Activated CD4-positive, alpha-beta T cell treated with anti-CD3 and anti-CD28 coated beads for 1 hour (primary cell): ENCODE data around the gene HHIP.

ENCODE experiments used
- DNase-seq: peaks from one replicate; pipeline ENCODE4 v3.0.0-alpha.2; 2020

The HHIP gene, protein sequence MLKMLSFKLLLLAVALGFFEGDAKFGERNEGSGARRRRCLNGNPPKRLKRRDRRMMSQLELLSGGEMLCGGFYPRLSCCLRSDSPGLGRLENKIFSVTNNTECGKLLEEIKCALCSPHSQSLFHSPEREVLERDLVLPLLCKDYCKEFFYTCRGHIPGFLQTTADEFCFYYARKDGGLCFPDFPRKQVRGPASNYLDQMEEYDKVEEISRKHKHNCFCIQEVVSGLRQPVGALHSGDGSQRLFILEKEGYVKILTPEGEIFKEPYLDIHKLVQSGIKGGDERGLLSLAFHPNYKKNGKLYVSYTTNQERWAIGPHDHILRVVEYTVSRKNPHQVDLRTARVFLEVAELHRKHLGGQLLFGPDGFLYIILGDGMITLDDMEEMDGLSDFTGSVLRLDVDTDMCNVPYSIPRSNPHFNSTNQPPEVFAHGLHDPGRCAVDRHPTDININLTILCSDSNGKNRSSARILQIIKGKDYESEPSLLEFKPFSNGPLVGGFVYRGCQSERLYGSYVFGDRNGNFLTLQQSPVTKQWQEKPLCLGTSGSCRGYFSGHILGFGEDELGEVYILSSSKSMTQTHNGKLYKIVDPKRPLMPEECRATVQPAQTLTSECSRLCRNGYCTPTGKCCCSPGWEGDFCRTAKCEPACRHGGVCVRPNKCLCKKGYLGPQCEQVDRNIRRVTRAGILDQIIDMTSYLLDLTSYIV

DNA sequence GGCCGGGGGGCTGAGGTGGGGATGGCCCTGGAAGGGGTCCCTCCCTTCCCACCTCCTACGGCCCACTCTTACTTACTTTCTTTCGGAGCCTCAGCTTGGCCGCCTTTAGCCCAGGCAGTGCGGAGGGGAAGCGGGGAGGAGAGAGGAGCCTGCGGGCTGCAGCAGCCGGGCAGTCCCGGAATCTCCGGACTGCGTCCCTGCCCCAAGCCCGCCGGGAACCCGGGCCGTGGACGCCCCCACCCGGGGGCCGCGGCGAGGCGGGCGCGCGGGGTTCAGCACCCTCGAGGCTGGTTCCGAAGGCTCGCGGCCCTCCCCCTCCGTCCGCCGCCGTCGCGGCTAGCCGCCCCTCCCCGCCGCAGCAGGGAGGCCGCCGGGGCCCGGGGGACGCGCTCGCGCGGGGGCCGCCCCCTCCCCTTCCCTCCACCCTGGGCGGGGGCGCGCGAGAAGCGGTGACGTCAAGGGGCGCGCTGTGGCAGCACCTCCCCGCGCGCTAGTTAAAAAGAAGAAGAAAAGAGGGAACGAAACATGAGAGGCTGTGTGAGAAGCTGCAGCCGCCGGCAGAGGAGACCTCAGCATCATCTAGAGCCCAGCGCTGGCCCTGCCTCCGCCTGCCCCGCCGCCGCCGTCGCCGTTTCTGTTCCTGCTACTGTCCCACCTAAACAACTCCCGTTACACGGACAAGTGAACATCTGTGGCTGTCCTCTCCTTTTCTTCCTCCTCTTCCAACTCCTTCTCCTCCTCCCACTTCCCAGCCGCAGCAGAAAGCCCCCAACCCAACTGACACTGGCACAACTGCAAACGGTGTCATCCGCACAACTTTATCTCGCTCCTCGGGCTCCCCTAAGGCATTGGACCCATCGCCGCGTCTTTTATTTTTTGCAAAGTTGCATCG, at the start of gene HHIP:
HHIP (plus strand) TSS at position 526 of the 892 bp plus-strand sequence. CDS start 520 bp downstream, outside the sequence.
- DNase-seq, result no peak

DNA sequence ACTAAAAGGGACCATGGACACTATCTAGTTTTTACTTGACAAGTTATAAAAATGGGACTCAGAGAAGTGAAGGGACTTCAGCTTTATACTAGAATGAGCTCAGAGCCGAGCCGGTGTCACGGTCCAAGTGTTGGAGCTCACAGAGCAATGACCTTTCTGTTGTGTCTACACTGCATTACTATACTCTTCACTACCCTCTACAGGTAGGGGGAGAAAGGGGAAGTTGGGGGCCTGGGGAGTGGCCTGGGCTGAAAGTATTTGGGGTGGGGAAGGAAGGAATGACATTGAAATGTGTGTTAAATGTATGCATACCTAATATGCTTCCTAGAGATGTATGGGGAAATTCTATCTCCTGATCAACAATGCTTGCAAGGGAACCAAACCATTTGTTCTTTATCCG, 48.8 kb upstream of the HHIP start:
- no peak for DNase-seq

DNA sequence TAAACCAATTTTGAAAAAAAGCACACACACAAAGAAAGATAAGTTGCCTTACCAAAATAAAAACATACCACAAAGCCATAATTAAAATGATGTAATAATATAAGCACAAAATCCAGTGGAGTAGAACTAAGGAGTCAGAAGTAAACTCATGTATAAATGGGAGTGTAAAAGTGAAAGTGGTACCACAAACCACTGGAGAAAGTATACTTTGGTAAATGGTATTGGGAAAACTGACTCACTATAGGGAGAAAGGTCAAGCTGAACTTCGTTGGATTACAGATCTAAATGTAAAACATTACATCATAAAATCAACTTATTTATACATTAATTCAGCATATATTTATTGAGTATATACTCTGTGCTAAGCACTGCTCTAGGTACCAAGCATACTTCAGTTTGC, 46.3 kb upstream of the HHIP start:
- no peak for DNase-seq

DNA sequence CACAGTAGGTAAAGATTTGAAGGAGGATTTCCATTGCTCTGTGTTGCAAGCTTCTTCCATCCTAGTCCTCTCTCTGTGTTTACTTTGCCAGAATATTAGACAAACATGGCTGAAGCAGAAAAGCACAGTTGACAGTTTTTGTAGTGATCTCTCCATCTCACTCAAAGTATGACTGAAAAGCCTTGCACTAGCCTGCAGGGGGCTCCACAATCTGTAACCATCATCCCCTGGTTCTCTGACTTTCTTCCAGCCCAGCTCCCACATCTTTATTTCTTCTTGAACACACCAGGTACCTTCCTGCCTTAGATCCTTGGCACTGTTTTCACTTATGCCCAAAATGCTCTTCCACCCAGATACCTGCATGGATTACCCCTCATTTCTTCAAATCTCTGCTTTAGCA, 34.1 kb upstream of the HHIP start:
- no peak for DNase-seq

DNA sequence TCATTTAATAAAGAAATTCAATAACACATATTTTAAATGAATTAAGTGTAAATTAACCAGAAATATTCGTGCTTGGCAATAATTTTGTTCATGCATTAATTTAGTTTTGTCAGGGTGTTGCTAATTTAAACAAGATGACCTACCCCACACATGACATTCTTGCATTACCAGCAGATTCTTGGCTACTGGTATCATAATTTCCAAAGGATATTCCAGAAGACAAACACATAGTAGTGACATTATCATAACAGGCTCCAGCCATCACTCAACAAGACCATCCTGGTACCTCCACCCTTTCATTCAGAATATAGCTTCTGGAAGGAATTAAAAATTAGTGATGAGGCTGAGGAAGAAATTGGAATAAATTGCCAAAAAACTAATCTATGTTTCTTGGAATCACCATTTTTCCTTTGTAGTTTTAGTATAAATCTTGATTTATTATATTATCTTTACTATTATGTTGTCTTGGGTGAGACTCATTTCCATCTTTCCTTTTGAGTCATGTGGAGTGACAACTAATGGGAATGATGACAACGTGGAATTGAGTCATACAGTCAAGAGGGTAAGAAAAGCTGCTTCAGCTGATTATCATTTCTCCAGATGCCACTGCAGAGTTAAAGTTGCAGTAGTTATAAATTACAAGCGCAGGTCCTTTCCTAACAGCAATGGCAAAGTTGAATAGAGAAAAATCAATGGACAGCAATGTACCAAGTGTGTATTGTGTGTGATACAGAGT, 30.9 kb upstream of the HHIP start:
- no peak for DNase-seq

DNA sequence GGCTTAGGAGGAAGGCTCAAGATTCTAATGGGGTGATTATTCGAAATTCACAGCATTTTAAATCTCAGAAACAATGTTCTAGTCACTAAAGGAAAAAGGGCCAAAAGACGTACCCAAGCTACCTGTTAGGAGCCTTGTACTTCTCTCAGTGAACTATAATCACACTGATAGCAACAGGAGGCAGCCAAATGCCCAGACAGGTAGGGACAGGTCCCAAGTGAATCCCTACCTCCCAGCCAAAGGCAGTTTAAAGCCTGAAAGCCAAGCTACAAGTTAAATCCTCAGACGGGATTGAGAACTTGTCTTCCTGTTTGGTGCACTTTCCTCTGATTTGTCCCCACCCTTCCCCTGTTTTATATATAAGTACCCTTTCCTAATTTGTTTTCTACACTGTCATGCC, 24.3 kb upstream of the HHIP start:
- DNase-seq, result no peak

DNA sequence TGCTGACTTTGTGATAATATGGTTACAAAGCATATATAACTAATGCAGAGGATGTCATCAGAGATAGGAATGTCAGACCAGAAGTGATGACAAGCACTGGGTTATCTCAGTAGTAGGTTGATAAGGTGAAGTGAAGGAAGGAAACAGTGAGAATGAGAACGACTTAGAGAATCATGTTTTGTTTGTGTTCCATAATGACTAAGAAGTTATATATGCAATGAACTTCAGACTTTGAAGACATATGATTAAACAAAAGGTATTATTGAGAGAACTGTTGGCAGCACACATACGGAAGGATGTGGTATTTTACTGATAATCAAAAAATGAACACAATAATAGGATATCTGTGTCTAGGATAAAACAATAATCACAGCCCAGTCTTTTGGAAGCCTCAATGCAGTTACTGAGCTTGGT, 18.3 kb upstream of the HHIP start:
- no peak for DNase-seq

DNA sequence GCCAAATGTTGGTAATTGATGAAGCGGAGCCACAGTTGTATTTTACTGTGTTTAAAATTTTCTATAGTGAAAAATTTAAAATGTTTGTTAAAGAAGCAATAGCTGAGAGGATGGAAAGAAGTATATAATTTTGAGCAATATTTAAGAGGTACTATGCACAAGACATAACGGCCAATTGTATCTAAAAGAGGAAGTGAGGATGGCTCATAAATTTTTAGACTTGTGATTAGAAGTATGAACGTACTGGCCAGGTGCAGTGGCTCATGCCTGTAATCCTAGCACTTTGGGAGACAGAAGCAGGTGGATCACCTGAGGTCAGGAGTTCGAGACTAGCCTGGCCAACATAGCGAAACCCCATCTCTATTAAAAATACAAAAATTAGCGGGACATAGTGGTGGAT, 12.7 kb upstream of the HHIP start:
- DNase-seq, result no peak

DNA sequence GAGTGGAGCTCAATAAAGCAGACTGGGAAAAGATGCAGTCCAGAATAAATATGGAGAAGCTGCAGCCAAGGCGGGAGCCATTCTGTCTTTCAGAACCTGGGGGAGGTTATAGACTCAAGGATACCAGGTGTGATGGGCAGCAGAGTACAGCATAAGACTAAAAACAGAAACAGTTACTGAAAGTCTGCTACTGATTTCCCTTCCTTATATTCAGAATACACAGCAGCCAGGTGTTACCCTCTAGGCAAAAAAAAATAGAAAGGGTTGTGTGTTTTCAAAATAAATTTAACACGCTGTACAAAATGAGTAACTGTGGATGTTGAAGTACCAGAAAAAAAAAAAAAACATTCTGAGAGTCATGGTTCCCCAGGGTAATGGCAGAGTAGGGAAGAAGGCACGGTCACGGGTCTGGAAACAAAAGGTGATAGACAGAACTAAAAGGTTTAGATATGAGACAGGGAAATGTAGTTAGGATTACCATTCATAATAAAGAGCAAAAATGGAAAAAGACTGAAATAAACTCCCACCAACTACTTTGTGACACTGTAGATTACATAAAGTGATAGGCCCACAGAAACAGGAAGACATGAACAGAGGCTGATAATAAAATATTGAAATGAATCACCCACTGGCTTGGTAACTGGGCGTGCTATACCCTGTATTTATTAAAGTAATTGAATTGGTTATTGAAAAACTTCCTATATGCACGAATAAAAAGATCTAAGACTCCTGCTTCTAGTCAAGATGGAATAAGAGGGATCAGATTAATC, 10.8 kb upstream of the HHIP start:
- DNase-seq, result no peak

DNA sequence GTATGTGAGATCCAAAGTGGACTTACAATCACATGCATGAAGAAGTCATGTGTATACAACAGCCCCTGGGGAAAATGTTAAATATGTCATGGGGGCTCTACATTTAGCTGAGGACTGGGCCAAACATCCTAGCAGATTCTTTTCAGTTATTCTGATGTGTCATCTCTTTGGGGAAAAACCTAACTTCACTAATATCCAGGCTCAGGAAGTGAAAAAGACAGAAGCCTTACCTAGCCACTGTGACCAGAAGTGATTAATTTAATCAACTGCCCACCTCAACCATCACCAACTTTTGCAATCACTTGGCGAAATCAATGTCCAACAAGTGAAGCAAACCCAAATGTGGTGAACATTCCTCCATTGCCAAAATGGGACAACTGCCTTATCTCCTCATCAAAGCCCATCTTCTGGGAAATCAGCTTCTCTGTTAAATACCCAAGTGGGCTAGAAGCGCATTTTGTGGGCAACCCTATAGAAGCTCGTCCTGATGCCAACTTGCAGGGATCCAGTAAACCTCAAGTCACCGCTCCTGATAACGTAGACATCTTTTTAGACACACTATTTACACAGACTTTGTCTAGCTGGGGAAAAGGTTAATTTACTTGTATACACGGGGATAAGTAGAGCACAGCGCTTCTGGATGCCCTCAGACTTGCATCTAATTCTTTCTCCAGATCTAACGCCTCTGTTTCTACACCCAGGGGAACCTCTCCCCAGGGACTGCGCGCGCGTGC, 1.4 kb upstream of the HHIP start:
- DNase-seq, result no peak

DNA sequence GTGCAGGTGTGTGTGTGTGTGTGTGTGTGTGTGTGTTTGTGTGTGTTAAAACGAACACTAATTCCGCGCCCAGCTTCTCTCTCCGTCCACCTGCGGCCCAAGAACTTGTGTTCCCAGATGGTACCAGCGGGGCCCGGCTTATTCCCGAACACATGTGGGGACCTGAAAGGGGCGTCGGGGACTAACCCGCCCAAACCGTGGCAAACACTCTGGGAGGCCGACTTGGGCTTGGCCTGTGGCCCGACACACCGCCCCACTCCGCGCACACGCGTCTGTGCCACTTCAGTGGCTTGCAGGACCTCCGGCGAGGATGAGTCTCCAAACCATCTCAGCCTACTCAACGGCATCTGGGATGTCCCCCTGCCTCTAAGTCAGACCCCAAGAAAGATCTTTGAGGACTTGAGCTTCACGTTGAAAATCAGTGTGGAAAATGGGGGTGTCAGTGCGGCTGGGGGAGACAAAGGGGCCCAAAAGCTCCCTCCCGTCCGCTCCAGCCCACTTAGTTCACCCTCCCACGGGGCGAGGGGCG, 790 bp upstream of the HHIP start:
- DNase-seq, result no peak

DNA sequence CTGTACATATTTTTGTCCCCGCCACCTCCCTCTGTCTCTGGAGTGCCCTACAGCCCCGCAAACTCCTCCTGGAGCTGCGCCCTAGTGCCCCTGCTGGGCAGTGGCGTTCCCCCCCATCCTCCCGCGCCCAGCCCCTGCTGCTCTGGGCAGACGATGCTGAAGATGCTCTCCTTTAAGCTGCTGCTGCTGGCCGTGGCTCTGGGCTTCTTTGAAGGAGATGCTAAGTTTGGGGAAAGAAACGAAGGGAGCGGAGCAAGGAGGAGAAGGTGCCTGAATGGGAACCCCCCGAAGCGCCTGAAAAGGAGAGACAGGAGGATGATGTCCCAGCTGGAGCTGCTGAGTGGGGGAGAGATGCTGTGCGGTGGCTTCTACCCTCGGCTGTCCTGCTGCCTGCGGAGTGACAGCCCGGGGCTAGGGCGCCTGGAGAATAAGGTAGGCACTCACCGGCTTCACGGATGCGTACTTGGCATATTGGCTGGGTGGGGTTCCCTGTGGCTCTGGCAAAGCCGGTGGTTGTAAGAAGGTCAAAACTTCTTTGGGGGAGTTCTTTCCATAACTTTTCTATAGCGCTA, 653 bp downstream of the HHIP start:
- no peak for DNase-seq

DNA sequence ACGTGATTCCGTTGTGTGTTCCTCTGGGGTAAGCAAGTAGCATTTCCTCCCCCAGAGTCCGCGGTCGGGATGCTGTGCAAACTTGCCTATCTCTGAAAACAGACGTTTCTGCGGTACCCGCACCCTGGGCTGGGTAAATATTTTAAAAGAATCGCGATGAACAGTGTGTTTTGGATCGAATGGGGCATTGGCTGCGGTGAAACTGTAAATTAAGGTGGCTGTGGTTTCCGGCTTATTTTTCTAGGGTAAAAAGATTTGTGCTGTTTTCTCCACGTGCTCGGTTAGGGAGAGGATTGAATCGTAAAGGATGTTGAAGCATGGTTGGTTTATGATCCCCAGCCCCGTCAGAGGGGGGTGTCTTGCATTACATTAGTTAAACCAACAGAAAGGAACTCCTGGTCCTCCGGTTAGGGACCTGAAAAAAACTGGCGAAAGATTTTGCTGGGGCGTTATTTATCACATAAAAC, 1.2 kb downstream of the HHIP start:
- DNase-seq, result no peak

DNA sequence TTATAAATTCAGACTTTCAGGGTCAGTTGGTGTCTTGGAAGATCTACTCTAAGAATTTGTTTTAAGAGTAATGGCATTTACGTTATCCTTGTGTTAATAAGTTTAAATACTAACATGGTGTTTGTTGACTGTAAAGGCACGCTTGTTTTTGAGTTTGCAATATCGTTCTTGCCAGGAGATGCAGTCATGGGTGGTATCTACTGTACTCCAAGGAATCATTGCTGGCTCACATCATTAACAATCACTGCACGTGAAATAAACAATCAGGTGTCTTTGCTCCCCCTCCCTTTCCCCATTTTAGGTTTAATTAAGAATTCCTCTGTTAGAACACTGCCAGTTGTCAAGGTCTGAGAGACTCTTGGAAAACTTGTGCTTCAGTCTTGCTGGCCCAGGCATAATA, 1.6 kb downstream of the HHIP start:
- DNase-seq, result no peak

DNA sequence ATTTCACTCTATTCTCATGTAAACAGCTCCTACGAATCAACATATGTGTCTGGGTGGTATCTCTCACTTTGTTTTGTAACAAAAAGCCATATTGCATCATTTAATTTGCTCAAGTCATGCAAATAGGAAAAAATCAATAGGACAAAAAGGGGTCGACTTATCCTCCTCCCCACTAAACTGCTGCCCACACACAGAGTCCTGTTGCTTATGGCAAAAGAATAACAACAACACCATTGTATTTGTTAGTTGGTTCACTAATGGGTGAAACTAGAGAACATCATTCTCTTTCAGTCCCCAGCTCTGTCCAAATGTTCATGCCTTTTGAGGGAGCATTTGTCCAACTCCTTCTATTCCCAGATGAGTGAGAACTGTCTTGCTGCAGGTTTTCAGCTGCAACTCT, 2.1 kb downstream of the HHIP start:
- DNase-seq, result no peak

DNA sequence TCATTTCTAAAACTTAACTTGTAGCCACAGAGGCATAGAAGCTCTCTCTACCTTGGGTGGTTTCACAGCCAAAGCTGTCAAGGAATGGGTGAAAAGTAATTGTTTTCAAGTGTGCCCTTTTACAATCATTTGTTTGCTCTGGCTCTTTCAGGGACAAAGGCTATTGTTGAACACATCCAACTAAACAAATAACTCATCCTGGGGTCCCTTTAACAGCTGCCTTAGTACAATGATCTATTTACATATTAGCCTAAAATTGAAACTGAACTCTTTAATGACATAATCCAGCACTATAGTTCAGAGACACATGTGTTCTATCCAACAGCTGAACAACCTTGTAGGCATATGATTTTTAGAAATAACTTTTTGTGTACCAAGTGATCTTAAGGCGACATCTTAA, 3.7 kb downstream of the HHIP start:
- no peak for DNase-seq

DNA sequence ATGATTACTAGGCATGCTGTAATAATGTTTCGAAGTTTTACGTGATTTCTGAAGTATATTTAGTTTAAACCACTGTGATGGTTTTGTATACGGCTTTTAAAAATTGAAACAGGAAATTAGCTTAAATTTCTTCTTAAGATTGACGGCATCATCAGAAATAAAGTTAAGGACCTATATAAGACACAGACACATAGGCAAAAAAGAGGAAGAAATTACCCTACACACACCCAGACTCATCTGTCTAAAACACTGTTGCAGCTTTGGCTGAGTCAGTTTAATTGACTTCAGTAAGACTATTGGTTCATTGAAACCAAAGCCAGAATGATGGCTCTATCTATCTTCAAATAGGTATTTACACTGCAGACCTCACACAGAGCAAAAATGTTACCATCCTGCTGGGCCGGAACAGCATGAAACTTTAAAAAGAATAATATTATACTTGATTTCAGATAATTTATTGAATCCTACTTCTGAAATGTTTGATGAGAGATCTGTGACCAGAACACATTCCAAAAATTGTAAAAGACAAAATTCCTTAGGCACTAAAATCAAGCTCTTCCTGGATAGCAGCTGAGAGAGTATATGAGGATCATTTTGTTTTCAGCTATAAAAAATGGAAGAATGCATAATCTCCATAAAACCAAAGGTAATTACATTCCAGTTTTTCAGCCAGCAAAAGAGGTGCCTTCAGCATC, 4.5 kb downstream of the HHIP start:
- no peak for DNase-seq

DNA sequence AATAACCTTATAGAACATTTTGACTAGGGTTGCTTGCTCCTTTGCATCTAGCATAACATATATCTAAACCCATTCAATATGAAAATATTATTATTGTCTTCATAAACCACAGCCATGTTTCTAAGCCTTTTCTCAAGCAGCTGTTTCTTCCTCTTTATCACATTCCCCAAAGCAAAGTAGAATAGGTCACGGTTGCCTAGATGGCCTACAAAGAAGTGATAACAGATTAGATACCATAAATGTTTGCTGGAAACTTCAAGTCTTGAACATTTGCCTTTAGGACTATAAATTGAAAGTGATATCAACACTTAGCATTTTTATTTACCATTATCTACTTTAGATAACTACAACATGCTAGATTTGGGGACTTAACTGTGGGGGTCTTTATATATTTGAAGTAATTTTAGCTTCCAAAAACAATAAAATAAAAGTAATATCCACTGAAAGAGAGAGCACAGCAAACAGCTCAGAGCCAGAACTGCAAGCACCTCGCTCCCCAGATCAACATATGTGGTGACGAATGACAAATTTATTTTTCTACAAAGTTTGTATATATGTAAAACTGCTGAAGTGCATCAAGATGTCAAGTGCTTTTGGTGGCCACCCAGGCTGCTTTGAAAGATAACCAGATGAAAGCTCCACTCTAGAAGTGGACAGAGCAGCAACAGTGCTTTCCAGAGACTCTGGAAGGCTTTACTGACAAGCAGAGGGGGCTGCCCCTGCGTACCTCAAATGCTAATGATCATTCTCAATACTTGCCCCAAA, 8.0 kb downstream of the HHIP start:
- DNase-seq, result no peak

DNA sequence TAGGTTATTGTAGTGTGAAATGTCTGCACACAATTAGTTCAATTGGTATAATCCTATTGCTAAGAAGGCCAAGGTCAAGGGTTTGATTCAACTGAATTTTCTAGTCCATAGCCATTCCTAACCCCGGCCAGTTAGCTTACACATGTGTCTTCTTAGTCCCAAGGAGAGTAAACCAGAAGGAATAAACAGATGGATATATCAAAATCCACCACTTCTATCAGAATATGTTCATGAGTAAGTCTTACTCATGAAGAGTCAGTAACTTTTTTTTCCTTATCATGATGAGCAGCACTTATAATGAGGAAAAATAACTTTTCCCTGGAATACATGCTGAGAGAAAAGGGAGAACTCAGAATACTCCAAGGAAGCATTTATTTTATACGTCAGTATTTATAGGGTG, 9.5 kb downstream of the HHIP start:
- no peak for DNase-seq
